Thyroid gland (tissue), 4 donors: ENCODE results near the gene CDKN2D.

ENCODE experiments used
- CTCF ChIP-seq, 6 experiments: fragments of 200-600 bp in 3 of 6; fragments of 450-650 bp in 3 of 6; sonication (generic) in 3 of 6; IDR thresholded peaks; one replicate each; pipeline ENCODE4 v1.5.1; 2016 to 2019; ENCODE audit warnings: antibody characterized with exemption in 6 of 6, mild to moderate bottlenecking in 2 of 6, inconsistent platforms in 1 of 6, moderate library complexity in 1 of 6
- POLR2A ChIP-seq, 2 donors: fragments of 450-650 bp; IDR thresholded peaks; one replicate each; pipeline ENCODE4 v1.6.1; 2017; ENCODE audit warnings: antibody characterized with exemption in 2 of 2, mild to moderate bottlenecking in 2 of 2, moderate library complexity in 1 of 2

GRCh38 chr19:10566658-10567410 is 1.9 kb downstream of the CDKN2D start:
- TF ChIP-seq CTCF (IDR thresholded peaks at IDR 0.05): no peak
- no peak for TF ChIP-seq POLR2A (IDR thresholded peaks at IDR 0.05)
